ENCODE measurements around the gene CCR9. TPM values are rescaled to one million over a fixed set of nuclear protein-coding genes. Genes with fewer than 3 reads are reported as not detected.

Gene CCR9
- total RNA-seq, 1 donor from 2014 or later, result 0.15 TPM

- DNase-seq (ENCODE audit: low spot score), result no peak
- ATAC-seq, result no peak
Observed at GRCh38 chr3:45932112-45932511, 45.8 kb downstream of the CCR9 start.

- ATAC-seq (no peak), DNase-seq (ENCODE audit: low spot score) (no peak)
Observed at GRCh38 chr3:45933591-45933990, 47.2 kb downstream of the CCR9 start.

- ATAC-seq (no peak), DNase-seq (ENCODE audit: low spot score) (no peak)
Observed at GRCh38 chr3:45936261-45936660, 49.9 kb downstream of the CCR9 start.

GRCh38 chr3:45937206-45938042 is 51.1 kb downstream of the CCR9 start:
- DNase-seq (ENCODE audit: low spot score), result no peak
- no peak for ATAC-seq

- DNase-seq (ENCODE audit: low spot score) (no peak), ATAC-seq (no peak)
Observed at GRCh38 chr3:45938043-45938435, 51.7 kb downstream of the CCR9 start.

GRCh38 chr3:45938864-45939263 is 52.5 kb downstream of the CCR9 start:
- DNase-seq (ENCODE audit: low spot score) (peak; percentile 77), ATAC-seq (peak; percentile 97)

GRCh38 chr3:45939341-45939771 is 53.0 kb downstream of the CCR9 start:
- ATAC-seq (peak; percentile 15), DNase-seq (ENCODE audit: low spot score) (no peak)

- ATAC-seq (no peak), DNase-seq (ENCODE audit: low spot score) (no peak)
Observed at GRCh38 chr3:45940004-45940780, 53.8 kb downstream of the CCR9 start.

- DNase-seq (ENCODE audit: low spot score) (no peak), ATAC-seq (no peak)
Observed at GRCh38 chr3:45940781-45941365, 54.5 kb downstream of the CCR9 start.

GRCh38 chr3:45942051-45942825 is 55.9 kb downstream of the CCR9 start:
- no peak for ATAC-seq

GRCh38 chr3:45943207-45943846 is 57.0 kb downstream of the CCR9 start, which contains the start of gene CXCR6:
Gene CXCR6, plus strand, starts transcription at chr3:45943464. Its CDS starts 3,018 bp downstream, at chr3:45946482.
- no peak for DNase-seq (ENCODE audit: low spot score)

More at GRCh38 chr3:45942051-45942825, 55.9 kb downstream of the CCR9 start:
- no peak for DNase-seq (ENCODE audit: low spot score)

GRCh38 chr3:45944830-45945620 is 58.7 kb downstream of the CCR9 start:
- ATAC-seq (no peak), DNase-seq (ENCODE audit: low spot score) (no peak)

More at GRCh38 chr3:45943207-45943846, 57.0 kb downstream of the CCR9 start, which contains the start of gene CXCR6:
- no peak for ATAC-seq

GRCh38 chr3:45946307-45946706 is 60.0 kb downstream of the CCR9 start:
- ATAC-seq (no peak), DNase-seq (ENCODE audit: low spot score) (no peak)

GRCh38 chr3:45946875-45947274 is 60.5 kb downstream of the CCR9 start:
- no peak for DNase-seq (ENCODE audit: low spot score)
- ATAC-seq, result no peak

- ATAC-seq, result no peak
- DNase-seq (ENCODE audit: low spot score), result no peak
Observed at GRCh38 chr3:45947361-45947760, 61.0 kb downstream of the CCR9 start.

GRCh38 chr3:45948311-45948781 is 62.0 kb downstream of the CCR9 start:
- DNase-seq (ENCODE audit: low spot score), result no peak
- ATAC-seq, result no peak

GRCh38 chr3:45948881-45949280 is 62.5 kb downstream of the CCR9 start:
- DNase-seq (ENCODE audit: low spot score) (no peak), ATAC-seq (no peak)

- ATAC-seq (no peak), DNase-seq (ENCODE audit: low spot score) (no peak)
Observed at GRCh38 chr3:45949432-45949831, 63.1 kb downstream of the CCR9 start.

- no peak for DNase-seq (ENCODE audit: low spot score)
- ATAC-seq, result no peak
Observed at GRCh38 chr3:45950131-45950530, 63.8 kb downstream of the CCR9 start.
